ENCODE measurements around the gene FOXP1.

DNA sequence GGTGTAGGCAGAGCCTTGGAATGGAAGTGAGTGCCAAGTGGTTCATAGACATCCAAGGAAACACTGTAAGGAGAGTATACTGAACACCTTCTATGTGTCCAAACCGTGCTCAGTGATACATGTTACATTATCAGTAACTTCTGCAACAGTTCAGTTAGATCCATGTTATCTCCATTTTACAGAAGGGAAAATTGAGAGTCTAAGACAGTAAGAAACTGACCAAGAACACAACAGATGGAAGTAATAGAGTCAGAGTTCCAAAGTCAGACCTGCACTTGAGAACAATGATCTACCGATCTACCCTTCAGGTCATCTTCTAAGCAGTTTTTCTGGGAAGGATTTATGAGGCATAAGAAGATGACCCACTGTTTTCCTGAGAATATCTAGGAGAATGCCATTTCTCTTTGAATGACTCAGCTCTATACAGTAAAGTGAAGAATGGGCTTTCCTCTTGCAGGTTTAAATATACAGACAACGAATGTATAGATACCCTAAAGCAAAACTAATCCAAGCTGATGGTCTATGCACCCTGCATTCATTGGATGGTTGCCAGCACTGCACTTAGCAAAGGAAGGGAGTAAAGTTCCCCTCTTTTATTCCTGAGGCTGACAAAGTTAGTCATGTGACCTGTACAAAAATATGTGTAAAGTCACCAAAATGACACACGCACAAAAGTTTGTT is 667.0 kb downstream of the FOXP1 start:
- no peak for TF ChIP-seq SMC3 (conservative IDR thresholded peaks at IDR 0.05; ENCODE audit: poor library complexity)
- TF ChIP-seq, protein P1, sequence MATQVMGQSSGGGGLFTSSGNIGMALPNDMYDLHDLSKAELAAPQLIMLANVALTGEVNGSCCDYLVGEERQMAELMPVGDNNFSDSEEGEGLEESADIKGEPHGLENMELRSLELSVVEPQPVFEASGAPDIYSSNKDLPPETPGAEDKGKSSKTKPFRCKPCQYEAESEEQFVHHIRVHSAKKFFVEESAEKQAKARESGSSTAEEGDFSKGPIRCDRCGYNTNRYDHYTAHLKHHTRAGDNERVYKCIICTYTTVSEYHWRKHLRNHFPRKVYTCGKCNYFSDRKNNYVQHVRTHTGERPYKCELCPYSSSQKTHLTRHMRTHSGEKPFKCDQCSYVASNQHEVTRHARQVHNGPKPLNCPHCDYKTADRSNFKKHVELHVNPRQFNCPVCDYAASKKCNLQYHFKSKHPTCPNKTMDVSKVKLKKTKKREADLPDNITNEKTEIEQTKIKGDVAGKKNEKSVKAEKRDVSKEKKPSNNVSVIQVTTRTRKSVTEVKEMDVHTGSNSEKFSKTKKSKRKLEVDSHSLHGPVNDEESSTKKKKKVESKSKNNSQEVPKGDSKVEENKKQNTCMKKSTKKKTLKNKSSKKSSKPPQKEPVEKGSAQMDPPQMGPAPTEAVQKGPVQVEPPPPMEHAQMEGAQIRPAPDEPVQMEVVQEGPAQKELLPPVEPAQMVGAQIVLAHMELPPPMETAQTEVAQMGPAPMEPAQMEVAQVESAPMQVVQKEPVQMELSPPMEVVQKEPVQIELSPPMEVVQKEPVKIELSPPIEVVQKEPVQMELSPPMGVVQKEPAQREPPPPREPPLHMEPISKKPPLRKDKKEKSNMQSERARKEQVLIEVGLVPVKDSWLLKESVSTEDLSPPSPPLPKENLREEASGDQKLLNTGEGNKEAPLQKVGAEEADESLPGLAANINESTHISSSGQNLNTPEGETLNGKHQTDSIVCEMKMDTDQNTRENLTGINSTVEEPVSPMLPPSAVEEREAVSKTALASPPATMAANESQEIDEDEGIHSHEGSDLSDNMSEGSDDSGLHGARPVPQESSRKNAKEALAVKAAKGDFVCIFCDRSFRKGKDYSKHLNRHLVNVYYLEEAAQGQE (IDR thresholded peaks at IDR 0.05; ENCODE audit: borderline replicate concordance), result no peak
